ENCODE results near the gene LHFPL3. TPM values are rescaled to one million over a fixed set of nuclear protein-coding genes. Genes with fewer than 3 reads are reported as not detected.

LHFPL3 gene
- total and polyA plus RNA-seq, 2 donors (not counting 3 experiments of a cell fraction or from before 2014, with no cell fraction given) = not detected

- dilution Hi-C loops (cut with MboI; ENCODE audit: extremely low pct_ligation_motif_present, low sequenced_read_pairs) = no loop called here
Measured at GRCh38 chr7:104499975-104500374, 171.6 kb downstream of the LHFPL3 start.

More at GRCh38 chr7:104499975-104500374, 171.6 kb downstream of the LHFPL3 start:
- Histone ChIP-seq H3K9me1 (replicated peaks; ENCODE audit: control insufficient read depth, extremely low read depth, insufficient read depth, low read length) (no peaks in the 10 kb centered on the region), H3K27me3 (ENCODE audit: control insufficient read depth in 2 of 2, insufficient read depth in 2 of 2, low read length in 2 of 2) (no peaks in the 10 kb centered on the region), H3K4me3 (replicated peaks in 1 of 3; ENCODE audit: insufficient read depth in 1 of 3, low read depth in 1 of 3, low read length in 3 of 3) (no peak overlapping the region), H3K9me3 (replicated peaks; ENCODE audit: control insufficient read depth, insufficient read depth, low read length) (no peaks in the 10 kb centered on the region), H3K27ac (ENCODE audit: insufficient read depth, low read depth, low read length) (no peak overlapping the region), H3K4me2 (ENCODE audit: insufficient read depth, low read length) (no peak overlapping the region), H3K9ac (replicated peaks; ENCODE audit: extremely low read depth, insufficient read depth, low read length) (no peak overlapping the region), H3K79me2 (ENCODE audit: control insufficient read depth, insufficient read depth, low read length) (no peaks in the 10 kb centered on the region), H3K36me3 (ENCODE audit: control insufficient read depth in 2 of 2, extremely low read depth in 1 of 2, insufficient read depth in 2 of 2, low read length in 2 of 2) (no peaks in the 10 kb centered on the region), H4K20me1 (replicated peaks; ENCODE audit: control insufficient read depth, extremely low read depth, insufficient read depth, low read length) (no peaks in the 10 kb centered on the region), H2AFZ (ENCODE audit: low read depth, low read length) (no peak overlapping the region), H3K4me1 (ENCODE audit: control insufficient read depth, extremely low read depth, insufficient read depth, low read length) (no peaks in the 10 kb centered on the region)
- POLR2A ChIA-PET = no interaction called here
- CTCF ChIA-PET = no interaction called here
- BruUV-seq (replicated peaks) = no TSS peak
- intact Hi-C loops (cut with micrococcal nuclease) = no loop called here
- DNase-seq (ENCODE audit: low read depth, low spot score) (no peak), FAIRE-seq (no peak)
- TF ChIP-seq FOS (IDR thresholded peaks at IDR 0.05; ENCODE audit: borderline replicate concordance, insufficient read depth, low read length) (no peak), POLR2A (IDR thresholded peaks at IDR 0.05; ENCODE audit: low read depth, low read length) (no peak), MYC (IDR thresholded peaks at IDR 0.05; ENCODE audit: low read depth, low read length) (no peak), GATA2 (IDR thresholded peaks at IDR 0.05; ENCODE audit: insufficient read depth, insufficient read length, low read depth, low read length) (no peak), JUN (IDR thresholded peaks at IDR 0.05; ENCODE audit: borderline replicate concordance, insufficient read depth, insufficient read length, low read depth) (no peak), EZH2 (IDR thresholded peaks at IDR 0.05; ENCODE audit: borderline replicate concordance, low read depth, low read length, severe bottlenecking) (no peak), POLR2AphosphoS5 (IDR thresholded peaks at IDR 0.05; ENCODE audit: insufficient read depth, low read depth, low read length) (no peak)
- TF ChIP-seq, protein P1, sequence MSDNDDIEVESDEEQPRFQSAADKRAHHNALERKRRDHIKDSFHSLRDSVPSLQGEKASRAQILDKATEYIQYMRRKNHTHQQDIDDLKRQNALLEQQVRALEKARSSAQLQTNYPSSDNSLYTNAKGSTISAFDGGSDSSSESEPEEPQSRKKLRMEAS (IDR thresholded peaks at IDR 0.05; ENCODE audit: insufficient read depth, insufficient read length) = no peak
- TF ChIP-seq, protein P2, sequence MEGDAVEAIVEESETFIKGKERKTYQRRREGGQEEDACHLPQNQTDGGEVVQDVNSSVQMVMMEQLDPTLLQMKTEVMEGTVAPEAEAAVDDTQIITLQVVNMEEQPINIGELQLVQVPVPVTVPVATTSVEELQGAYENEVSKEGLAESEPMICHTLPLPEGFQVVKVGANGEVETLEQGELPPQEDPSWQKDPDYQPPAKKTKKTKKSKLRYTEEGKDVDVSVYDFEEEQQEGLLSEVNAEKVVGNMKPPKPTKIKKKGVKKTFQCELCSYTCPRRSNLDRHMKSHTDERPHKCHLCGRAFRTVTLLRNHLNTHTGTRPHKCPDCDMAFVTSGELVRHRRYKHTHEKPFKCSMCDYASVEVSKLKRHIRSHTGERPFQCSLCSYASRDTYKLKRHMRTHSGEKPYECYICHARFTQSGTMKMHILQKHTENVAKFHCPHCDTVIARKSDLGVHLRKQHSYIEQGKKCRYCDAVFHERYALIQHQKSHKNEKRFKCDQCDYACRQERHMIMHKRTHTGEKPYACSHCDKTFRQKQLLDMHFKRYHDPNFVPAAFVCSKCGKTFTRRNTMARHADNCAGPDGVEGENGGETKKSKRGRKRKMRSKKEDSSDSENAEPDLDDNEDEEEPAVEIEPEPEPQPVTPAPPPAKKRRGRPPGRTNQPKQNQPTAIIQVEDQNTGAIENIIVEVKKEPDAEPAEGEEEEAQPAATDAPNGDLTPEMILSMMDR (IDR thresholded peaks at IDR 0.05; ENCODE audit: extremely low read depth in 1 of 2, insufficient read depth in 1 of 2, low read depth in 1 of 2, low read length in 2 of 2) = no peak

Data from endothelial cell of umbilical vein (primary cell).